Neural cell (in vitro differentiated cells): ENCODE measurements around the gene ZNF789.

ENCODE experiments used
- EP300 ChIP-seq: fragments of 450-650 bp; conservative IDR thresholded peaks from 2 replicates; pipeline ENCODE4 v1.6.1; 2014; ENCODE audit warnings: antibody characterized with exemption, mild to moderate bottlenecking, moderate library complexity; ENCODE audit not compliant: poor library complexity, severe bottlenecking
- EZH2 ChIP-seq: fragments of 200-600, 300-800 bp; shearing (Covaris generic), sonication (generic); IDR thresholded peaks from 2 replicates; pipeline ENCODE4 v1.6.1; 2014; ENCODE audit warnings: antibody characterized with exemption, low read length, borderline replicate concordance, mild to moderate bottlenecking; ENCODE audit not compliant: insufficient read depth, poor library complexity, severe bottlenecking
- POLR2AphosphoS5 ChIP-seq: IDR thresholded peaks from 2 replicates; pipeline ENCODE4 v1.6.1; 2012
- RAD21 ChIP-seq: fragments of 450-650 bp; conservative IDR thresholded peaks from 2 replicates; pipeline ENCODE4 v1.6.1; 2014; ENCODE audit warnings: antibody characterized with exemption, mild to moderate bottlenecking, moderate library complexity
- TF ChIP-seq, protein P1 (sequence below): fragments of 450-650 bp; IDR thresholded peaks from 2 replicates; pipeline ENCODE4 v1.5.1; 2014; ENCODE audit warnings: antibody characterized with exemption, mild to moderate bottlenecking, moderate library complexity; ENCODE audit not compliant: poor library complexity, severe bottlenecking
- TF ChIP-seq, protein P2 (sequence below): IDR thresholded peaks from 2 replicates; pipeline ENCODE4 v1.6.1; 2012; ENCODE audit warnings: borderline replicate concordance

DNA sequence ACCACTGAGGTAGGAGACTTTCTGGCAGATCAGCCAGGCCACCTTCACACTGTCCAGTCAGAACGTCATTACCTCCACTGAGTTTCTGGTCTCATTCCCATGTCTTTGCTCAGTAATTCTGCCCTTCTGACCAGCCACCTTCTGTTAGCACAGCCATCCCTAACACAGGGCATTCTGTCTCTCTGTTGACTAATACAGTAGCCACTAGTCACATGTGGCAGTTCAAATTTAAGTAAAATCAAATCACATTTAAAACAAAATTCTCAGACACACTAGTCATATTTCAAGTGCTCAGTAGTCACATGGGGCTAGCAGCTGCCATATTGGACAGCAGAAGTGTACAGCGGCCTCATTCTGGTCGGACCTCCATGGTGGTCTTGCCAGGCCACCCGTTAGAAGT is 26.6 kb upstream of the ZNF789 start:
- TF ChIP-seq, protein P1, sequence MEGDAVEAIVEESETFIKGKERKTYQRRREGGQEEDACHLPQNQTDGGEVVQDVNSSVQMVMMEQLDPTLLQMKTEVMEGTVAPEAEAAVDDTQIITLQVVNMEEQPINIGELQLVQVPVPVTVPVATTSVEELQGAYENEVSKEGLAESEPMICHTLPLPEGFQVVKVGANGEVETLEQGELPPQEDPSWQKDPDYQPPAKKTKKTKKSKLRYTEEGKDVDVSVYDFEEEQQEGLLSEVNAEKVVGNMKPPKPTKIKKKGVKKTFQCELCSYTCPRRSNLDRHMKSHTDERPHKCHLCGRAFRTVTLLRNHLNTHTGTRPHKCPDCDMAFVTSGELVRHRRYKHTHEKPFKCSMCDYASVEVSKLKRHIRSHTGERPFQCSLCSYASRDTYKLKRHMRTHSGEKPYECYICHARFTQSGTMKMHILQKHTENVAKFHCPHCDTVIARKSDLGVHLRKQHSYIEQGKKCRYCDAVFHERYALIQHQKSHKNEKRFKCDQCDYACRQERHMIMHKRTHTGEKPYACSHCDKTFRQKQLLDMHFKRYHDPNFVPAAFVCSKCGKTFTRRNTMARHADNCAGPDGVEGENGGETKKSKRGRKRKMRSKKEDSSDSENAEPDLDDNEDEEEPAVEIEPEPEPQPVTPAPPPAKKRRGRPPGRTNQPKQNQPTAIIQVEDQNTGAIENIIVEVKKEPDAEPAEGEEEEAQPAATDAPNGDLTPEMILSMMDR: no peak
- TF ChIP-seq, protein P2, sequence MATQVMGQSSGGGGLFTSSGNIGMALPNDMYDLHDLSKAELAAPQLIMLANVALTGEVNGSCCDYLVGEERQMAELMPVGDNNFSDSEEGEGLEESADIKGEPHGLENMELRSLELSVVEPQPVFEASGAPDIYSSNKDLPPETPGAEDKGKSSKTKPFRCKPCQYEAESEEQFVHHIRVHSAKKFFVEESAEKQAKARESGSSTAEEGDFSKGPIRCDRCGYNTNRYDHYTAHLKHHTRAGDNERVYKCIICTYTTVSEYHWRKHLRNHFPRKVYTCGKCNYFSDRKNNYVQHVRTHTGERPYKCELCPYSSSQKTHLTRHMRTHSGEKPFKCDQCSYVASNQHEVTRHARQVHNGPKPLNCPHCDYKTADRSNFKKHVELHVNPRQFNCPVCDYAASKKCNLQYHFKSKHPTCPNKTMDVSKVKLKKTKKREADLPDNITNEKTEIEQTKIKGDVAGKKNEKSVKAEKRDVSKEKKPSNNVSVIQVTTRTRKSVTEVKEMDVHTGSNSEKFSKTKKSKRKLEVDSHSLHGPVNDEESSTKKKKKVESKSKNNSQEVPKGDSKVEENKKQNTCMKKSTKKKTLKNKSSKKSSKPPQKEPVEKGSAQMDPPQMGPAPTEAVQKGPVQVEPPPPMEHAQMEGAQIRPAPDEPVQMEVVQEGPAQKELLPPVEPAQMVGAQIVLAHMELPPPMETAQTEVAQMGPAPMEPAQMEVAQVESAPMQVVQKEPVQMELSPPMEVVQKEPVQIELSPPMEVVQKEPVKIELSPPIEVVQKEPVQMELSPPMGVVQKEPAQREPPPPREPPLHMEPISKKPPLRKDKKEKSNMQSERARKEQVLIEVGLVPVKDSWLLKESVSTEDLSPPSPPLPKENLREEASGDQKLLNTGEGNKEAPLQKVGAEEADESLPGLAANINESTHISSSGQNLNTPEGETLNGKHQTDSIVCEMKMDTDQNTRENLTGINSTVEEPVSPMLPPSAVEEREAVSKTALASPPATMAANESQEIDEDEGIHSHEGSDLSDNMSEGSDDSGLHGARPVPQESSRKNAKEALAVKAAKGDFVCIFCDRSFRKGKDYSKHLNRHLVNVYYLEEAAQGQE: no peak
- no peak for TF ChIP-seq EP300
- TF ChIP-seq POLR2AphosphoS5: no peak
- TF ChIP-seq RAD21: no peak
- no peak for TF ChIP-seq EZH2
